CD4-positive, CD25-positive, alpha-beta regulatory T cell (primary cell): Measurements from ENCODE around the gene POTEB. TPM values are rescaled to one million over a fixed set of nuclear protein-coding genes. Genes with fewer than 3 reads are reported as not detected.
"Not testable (repeated sequence)": the region's sequence is repeated elsewhere in the genome, so short reads cannot be mapped to it uniquely, and the experiment has no call there.

Experiments used
- ATAC-seq, 2 donors: fragments of 150-1000 bp; cut with Tn5 transposase; one replicate each; pipeline ENCODE4 v1.10.0; 2021; ENCODE audit warnings: low read depth in 2 of 2, moderate number of reproducible peaks in 2 of 2, moderate library complexity in 1 of 2
- DNase-seq, 3 donors: peaks; one replicate each; pipeline versions ENCODE4 v3.0.0 to v3.0.0-alpha.2; 2012 to 2022; ENCODE audit warnings: mixed read lengths in 1 of 3
- H3K27ac ChIP-seq: one replicate; pipeline ENCODE4 v1.7.0; 2013; ENCODE audit warnings: mild to moderate bottlenecking, low read length; ENCODE audit not compliant: insufficient read depth, poor library complexity, severe bottlenecking
- H3K27me3 ChIP-seq: one replicate; pipeline ENCODE4 v1.7.0; 2013; ENCODE audit warnings: low read length; ENCODE audit not compliant: control insufficient read depth, insufficient read depth
- H3K36me3 ChIP-seq: one replicate; pipeline ENCODE4 v1.7.0; 2013; ENCODE audit warnings: mild to moderate bottlenecking, low read length, moderate library complexity; ENCODE audit not compliant: control insufficient read depth, insufficient read depth
- H3K4me1 ChIP-seq: 2 replicates; pipeline ENCODE4 v1.7.0; 2013; ENCODE audit warnings: mild to moderate bottlenecking, low read length; ENCODE audit not compliant: insufficient read depth, control insufficient read depth, poor library complexity, severe bottlenecking
- H3K4me3 ChIP-seq: one replicate; pipeline ENCODE4 v1.7.0; 2013; ENCODE audit warnings: low read depth, mild to moderate bottlenecking, low read length, moderate library complexity
- H3K9me3 ChIP-seq, 2 experiments: 1 replicate in 1 of 2; 2 replicates in 1 of 2; pipeline ENCODE4 v1.7.0; 2013; ENCODE audit warnings: low read length in 2 of 2, mild to moderate bottlenecking in 1 of 2, moderate library complexity in 1 of 2; ENCODE audit not compliant: control insufficient read depth in 2 of 2
- H3K27ac Mint-ChIP-seq, 3 donors: one replicate each; pipeline ENCODE4 v1.8.0; 2020 to 2022; ENCODE audit warnings: mild to moderate bottlenecking in 3 of 3, mixed read lengths in 3 of 3, moderate library complexity in 2 of 3
- H3K27me3 Mint-ChIP-seq: one replicate; pipeline ENCODE4 v1.8.0; 2022; ENCODE audit warnings: mild to moderate bottlenecking, mixed read lengths
- H3K36me3 Mint-ChIP-seq: one replicate; pipeline ENCODE4 v1.8.0; 2020; ENCODE audit warnings: mixed read lengths
- H3K4me1 Mint-ChIP-seq, 4 donors: one replicate each; pipeline ENCODE4 v1.8.0; 2020 to 2022; ENCODE audit warnings: mixed read lengths in 4 of 4, mild to moderate bottlenecking in 1 of 4
- H3K4me3 Mint-ChIP-seq, 4 donors: one replicate each; pipeline ENCODE4 v1.8.0; 2020 to 2022; ENCODE audit warnings: mild to moderate bottlenecking in 4 of 4, mixed read lengths in 4 of 4, moderate library complexity in 3 of 4
- H3K9me3 Mint-ChIP-seq, 7 donors: one replicate each; pipeline ENCODE4 v1.8.0; 2020 to 2022; ENCODE audit warnings: mixed read lengths in 7 of 7, mild to moderate bottlenecking in 3 of 7, moderate library complexity in 2 of 7
- polyA plus RNA-seq, 4 donors: library from polyadenylated mRNA; unstranded; fragments of 300-500 nt; fragmentation: Illumina TruSeq; gene quantifications; one replicate each; pipeline ENCODE4 v1.2.3, GENCODE V29; 2021
- total RNA-seq: library from RNA; stranded (reverse); gene quantifications from one replicate; pipeline ENCODE4 v1.2.3, GENCODE V29; 2022

POTEB gene
- total RNA-seq (not detected), polyA plus RNA-seq (not detected)

- not testable (repeated sequence) for H3K9me3 Mint-ChIP-seq, H3K27ac Mint-ChIP-seq, H3K4me1 Mint-ChIP-seq, H3K4me3 ChIP-seq, H3K27me3 Mint-ChIP-seq, ATAC-seq, H3K36me3 ChIP-seq, H3K4me3 Mint-ChIP-seq, H3K4me1 ChIP-seq, DNase-seq, H3K27ac ChIP-seq, H3K36me3 Mint-ChIP-seq, H3K27me3 ChIP-seq, H3K9me3 ChIP-seq
Observed at GRCh38 chr15:21877635-21878034, at the start of gene POTEB. Gene POTEB, minus strand, starts transcription at chr15:21877735. Its CDS starts 489 bp downstream, at chr15:21877246.

GRCh38 chr15:21890955-21891354, 13.4 kb upstream of the POTEB start:
- not testable (repeated sequence) for H3K4me3 ChIP-seq, H3K27ac Mint-ChIP-seq, H3K4me3 Mint-ChIP-seq

GRCh38 chr15:21889542-21889941, 12.0 kb upstream of the POTEB start:
- H3K27me3 Mint-ChIP-seq, H3K36me3 Mint-ChIP-seq, H3K4me1 Mint-ChIP-seq, H3K9me3 ChIP-seq, DNase-seq, H3K4me3 Mint-ChIP-seq, H3K36me3 ChIP-seq, H3K27ac ChIP-seq, H3K27me3 ChIP-seq, H3K9me3 Mint-ChIP-seq, H3K4me3 ChIP-seq, ATAC-seq, H3K4me1 ChIP-seq, H3K27ac Mint-ChIP-seq: not testable (repeated sequence)

More at GRCh38 chr15:21890955-21891354, 13.4 kb upstream of the POTEB start:
- not testable (repeated sequence) for H3K36me3 Mint-ChIP-seq, H3K27me3 Mint-ChIP-seq, H3K4me1 Mint-ChIP-seq, ATAC-seq, H3K27ac ChIP-seq, H3K9me3 ChIP-seq, H3K27me3 ChIP-seq, H3K4me1 ChIP-seq, H3K9me3 Mint-ChIP-seq, DNase-seq, H3K36me3 ChIP-seq

- H3K4me1 ChIP-seq, H3K36me3 ChIP-seq, H3K9me3 Mint-ChIP-seq, DNase-seq, ATAC-seq, H3K4me3 ChIP-seq, H3K4me3 Mint-ChIP-seq, H3K9me3 ChIP-seq, H3K27ac Mint-ChIP-seq, H3K27ac ChIP-seq, H3K4me1 Mint-ChIP-seq, H3K27me3 ChIP-seq, H3K27me3 Mint-ChIP-seq, H3K36me3 Mint-ChIP-seq: not testable (repeated sequence)
Observed at GRCh38 chr15:21838831-21839230, 38.7 kb downstream of the POTEB start.

Other genes starting within 250 kb of the POTEB start
- gene OR4M2, start 202.8 kb upstream of the POTEB start, total RNA-seq: not detected
- not detected for gene OR4M2, start 202.8 kb upstream of the POTEB start, polyA plus RNA-seq